ENCODE data around the gene KLRC2.
"Not testable (repeated sequence)": the region's sequence is repeated elsewhere in the genome, so short reads cannot be mapped to it uniquely, and the experiment has no call there.

The KLRC2 gene

GRCh38 chr12:10455766-10456165 is 20.0 kb upstream of the KLRC2 start:
- TF ChIP-seq CTCF (IDR thresholded peaks at IDR 0.05; ENCODE audit: low read depth, low read length, missing control alignments) = no peak
- H3K36me3 ChIP-seq (replicated peaks) = no peaks in the 10 kb centered on the region

GRCh38 chr12:10454531-10454930 is 18.7 kb upstream of the KLRC2 start:
- no peak overlapping the region for H3K27ac ChIP-seq
- H3K36me3 ChIP-seq (replicated peaks) = no peaks in the 10 kb centered on the region
- no peak for TF ChIP-seq CTCF (IDR thresholded peaks at IDR 0.05; ENCODE audit: low read depth, low read length, missing control alignments)
- no peak for DNase-seq
- no peak overlapping the region for H3K4me3 ChIP-seq (ENCODE audit: low read depth, low read length)
- in situ Hi-C loops (cut with HindIII; ENCODE audit: low pct_ligation_motif_present, low sequenced_read_pairs) = no loop called here
- no peaks in the 10 kb centered on the region for H3K27me3 ChIP-seq (replicated peaks)

More at GRCh38 chr12:10455766-10456165, 20.0 kb upstream of the KLRC2 start:
- Histone ChIP-seq H3K27me3 (replicated peaks) (no peaks in the 10 kb centered on the region), H3K27ac (no peak overlapping the region), H3K4me3 (ENCODE audit: low read depth, low read length) (no peak overlapping the region)
- no peak for DNase-seq
- in situ Hi-C loops (cut with HindIII; ENCODE audit: low pct_ligation_motif_present, low sequenced_read_pairs) = no loop called here

GRCh38 chr12:10453156-10453555 is 17.3 kb upstream of the KLRC2 start, which contains the start of gene KLRC1:
Gene KLRC1 (minus strand): TSS chr12:10453377. CDS start chr12:10451156, 2,221 bp downstream.
- no peak for TF ChIP-seq CTCF (IDR thresholded peaks at IDR 0.05; ENCODE audit: low read depth, low read length, missing control alignments)
- no peak for DNase-seq
- Histone ChIP-seq H3K27me3 (replicated peaks) (no peaks in the 10 kb centered on the region), H3K27ac (no peak within 1 kb of the TSS), H3K36me3 (replicated peaks) (no peaks in the 10 kb centered on the region), H3K4me3 (ENCODE audit: low read depth, low read length) (no peak within 1 kb of the TSS)
- in situ Hi-C loops (cut with HindIII; ENCODE audit: low pct_ligation_motif_present, low sequenced_read_pairs) = no loop called here

GRCh38 chr12:10448236-10448635 is 12.4 kb upstream of the KLRC2 start:
- no peak overlapping the region for H3K4me3 ChIP-seq (ENCODE audit: low read depth, low read length)
- in situ Hi-C loops (cut with HindIII; ENCODE audit: low pct_ligation_motif_present, low sequenced_read_pairs) = no loop called here
- no peaks in the 10 kb centered on the region for H3K36me3 ChIP-seq (replicated peaks)
- no peak for TF ChIP-seq CTCF (IDR thresholded peaks at IDR 0.05; ENCODE audit: low read depth, low read length, missing control alignments)
- no peak for DNase-seq
- H3K27ac ChIP-seq = no peak overlapping the region
- no peaks in the 10 kb centered on the region for H3K27me3 ChIP-seq (replicated peaks)

- H3K36me3 ChIP-seq (replicated peaks); H3K27me3 ChIP-seq (replicated peaks); in situ Hi-C loops (cut with HindIII; ENCODE audit: low pct_ligation_motif_present, low sequenced_read_pairs); H3K4me3 ChIP-seq (ENCODE audit: low read depth, low read length); H3K27ac ChIP-seq: not testable (repeated sequence)
- peak; percentile 16 for DNase-seq
These were observed 10.2 kb upstream of the KLRC2 start for GRCh38 chr12:10446052-10446451.

GRCh38 chr12:10441144-10441543 is 5.3 kb upstream of the KLRC2 start:
- H3K27ac ChIP-seq; in situ Hi-C loops (cut with HindIII; ENCODE audit: low pct_ligation_motif_present, low sequenced_read_pairs); H3K4me3 ChIP-seq (ENCODE audit: low read depth, low read length); H3K36me3 ChIP-seq (replicated peaks); H3K27me3 ChIP-seq (replicated peaks); DNase-seq: not testable (repeated sequence)

- in situ Hi-C loops (cut with HindIII; ENCODE audit: low pct_ligation_motif_present, low sequenced_read_pairs); H3K4me3 ChIP-seq (ENCODE audit: low read depth, low read length); H3K27me3 ChIP-seq (replicated peaks); H3K36me3 ChIP-seq (replicated peaks); H3K27ac ChIP-seq: not testable (repeated sequence)
- DNase-seq = peak; percentile 19
These were observed 3.9 kb upstream of the KLRC2 start for GRCh38 chr12:10439608-10440274.

- H3K27me3 ChIP-seq (replicated peaks); in situ Hi-C loops (cut with HindIII; ENCODE audit: low pct_ligation_motif_present, low sequenced_read_pairs); H3K36me3 ChIP-seq (replicated peaks); H3K4me3 ChIP-seq (ENCODE audit: low read depth, low read length); DNase-seq; H3K27ac ChIP-seq: not testable (repeated sequence)
These were observed 1.8 kb upstream of the KLRC2 start for GRCh38 chr12:10437601-10438000.

GRCh38 chr12:10430623-10431022 is 5.2 kb downstream of the KLRC2 start:
- in situ Hi-C loops (cut with HindIII; ENCODE audit: low pct_ligation_motif_present, low sequenced_read_pairs) = not testable (repeated sequence)

GRCh38 chr12:10425938-10426337 is 9.9 kb downstream of the KLRC2 start:
- H3K4me3 ChIP-seq (ENCODE audit: low read depth, low read length); DNase-seq; in situ Hi-C loops (cut with HindIII; ENCODE audit: low pct_ligation_motif_present, low sequenced_read_pairs); H3K36me3 ChIP-seq (replicated peaks); H3K27me3 ChIP-seq (replicated peaks); H3K27ac ChIP-seq: not testable (repeated sequence)

More at GRCh38 chr12:10430623-10431022, 5.2 kb downstream of the KLRC2 start:
- H3K36me3 ChIP-seq (replicated peaks); H3K27ac ChIP-seq; H3K27me3 ChIP-seq (replicated peaks); H3K4me3 ChIP-seq (ENCODE audit: low read depth, low read length): not testable (repeated sequence)
- DNase-seq = peak; percentile 42
